Activated CD8-positive, alpha-beta memory T cell treated with anti-CD3 and anti-CD28 coated beads for 48 hours (primary cell): Measurements from ENCODE around the gene ZXDC.

Source experiments
- DNase-seq, 3 experiments: peaks; one replicate each; pipeline ENCODE4 v3.0.0-alpha.2; 2020; ENCODE audit warnings: low read depth in 2 of 3, low spot score in 2 of 3

ZXDC gene

GRCh38 chr3:126475413-126476114, at the start of gene ZXDC:
Gene ZXDC (minus strand): TSS chr3:126475891. CDS start chr3:126475865, 26 bp downstream.
- DNase-seq: peak; percentile 64 to 89 (median 80)

GRCh38 chr3:126525091-126525852, 49.6 kb upstream of the ZXDC start:
- no peak for DNase-seq

DNA sequence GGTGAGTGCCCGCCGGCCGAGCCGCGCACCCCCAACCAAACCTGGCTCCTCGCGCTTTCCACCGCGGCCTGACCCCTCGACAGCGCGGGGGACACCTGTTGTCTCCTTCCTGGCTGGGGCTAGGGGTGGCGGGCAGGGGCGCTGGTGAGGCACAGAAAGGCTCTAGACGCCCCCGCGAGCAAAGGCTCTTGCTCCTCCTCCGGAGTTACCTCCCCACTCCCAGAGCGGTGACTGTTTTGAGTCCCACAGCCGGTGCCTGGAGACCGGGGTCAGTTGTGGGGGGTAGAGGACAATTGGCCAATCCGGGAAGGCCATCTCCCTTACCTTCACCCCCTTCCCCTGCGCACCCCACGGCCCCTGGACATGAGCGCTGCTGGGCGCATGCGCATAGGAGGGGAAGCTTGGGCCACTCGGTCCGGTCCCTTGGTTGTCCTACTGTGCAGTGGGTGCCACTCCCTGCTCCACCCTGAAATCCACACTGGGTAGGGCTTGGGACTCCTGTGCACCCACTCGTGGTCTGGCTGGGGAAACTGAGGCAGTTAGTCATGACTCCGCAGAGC, 48.8 kb upstream of the ZXDC start:
- DNase-seq: no peak

DNA sequence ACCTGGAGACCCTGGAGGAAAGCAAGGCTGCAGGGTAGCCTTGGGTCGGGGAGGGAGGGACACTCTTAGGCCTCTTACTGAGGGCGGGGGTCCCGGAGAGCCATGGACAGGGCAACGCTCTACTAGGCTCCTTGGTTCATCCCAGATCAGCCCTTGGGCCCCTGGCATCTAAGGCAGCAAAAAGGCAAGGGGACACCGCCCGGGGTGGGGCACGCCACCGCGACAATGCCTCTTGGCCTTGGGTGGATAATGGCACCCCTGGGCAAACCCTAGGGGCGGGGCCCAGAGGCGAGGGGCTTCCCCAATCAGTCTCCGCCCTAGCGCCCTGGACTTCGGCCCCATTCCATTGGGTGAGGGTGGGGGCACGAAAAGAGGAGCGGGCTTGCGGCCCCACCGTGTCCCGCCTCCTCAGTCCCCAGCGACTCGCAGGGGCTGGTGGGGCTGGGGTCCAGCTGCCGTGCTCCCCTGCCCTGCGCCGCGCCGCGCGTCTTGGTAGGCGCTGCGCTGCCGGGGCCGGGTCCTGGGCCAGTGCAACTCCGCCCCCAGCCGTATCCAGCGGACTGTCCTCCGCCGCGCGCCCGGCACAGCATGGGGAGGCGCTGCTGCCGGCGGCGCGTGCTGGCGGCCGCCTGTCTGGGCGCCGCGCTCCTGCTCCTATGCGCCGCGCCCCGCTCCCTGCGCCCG, 48.2 kb upstream of the ZXDC start, which contains the start of gene CHST13:
Gene CHST13 (plus strand): TSS at position 411 of the 684 bp plus-strand sequence. CDS start 178 bp downstream, at position 589.
- DNase-seq: no peak

DNA sequence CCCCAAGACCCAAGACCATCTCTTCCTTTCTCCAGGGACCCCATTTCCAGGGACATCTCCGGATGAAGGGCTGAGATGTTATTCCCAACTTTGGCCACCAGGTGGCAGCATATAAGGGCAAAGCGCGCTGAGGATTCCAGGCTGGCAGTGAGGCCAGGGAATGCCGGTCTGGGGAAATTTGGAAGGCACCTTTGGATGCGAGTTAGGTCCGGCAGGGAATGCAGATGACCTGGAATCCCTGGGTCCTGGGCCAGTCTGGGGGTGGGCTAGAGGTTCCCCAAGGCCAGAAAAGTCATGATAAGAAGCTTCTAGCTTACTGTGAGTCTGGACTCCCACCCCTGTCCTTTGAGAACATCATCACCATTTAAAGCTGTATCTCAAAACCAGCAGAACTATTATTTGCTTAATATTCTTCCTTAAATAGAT, 46.7 kb upstream of the ZXDC start:
- DNase-seq: peak; percentile 10 to 31 (median 10)

- no peak for DNase-seq
Observed at GRCh38 chr3:126521122-126521891, 45.6 kb upstream of the ZXDC start.

DNA sequence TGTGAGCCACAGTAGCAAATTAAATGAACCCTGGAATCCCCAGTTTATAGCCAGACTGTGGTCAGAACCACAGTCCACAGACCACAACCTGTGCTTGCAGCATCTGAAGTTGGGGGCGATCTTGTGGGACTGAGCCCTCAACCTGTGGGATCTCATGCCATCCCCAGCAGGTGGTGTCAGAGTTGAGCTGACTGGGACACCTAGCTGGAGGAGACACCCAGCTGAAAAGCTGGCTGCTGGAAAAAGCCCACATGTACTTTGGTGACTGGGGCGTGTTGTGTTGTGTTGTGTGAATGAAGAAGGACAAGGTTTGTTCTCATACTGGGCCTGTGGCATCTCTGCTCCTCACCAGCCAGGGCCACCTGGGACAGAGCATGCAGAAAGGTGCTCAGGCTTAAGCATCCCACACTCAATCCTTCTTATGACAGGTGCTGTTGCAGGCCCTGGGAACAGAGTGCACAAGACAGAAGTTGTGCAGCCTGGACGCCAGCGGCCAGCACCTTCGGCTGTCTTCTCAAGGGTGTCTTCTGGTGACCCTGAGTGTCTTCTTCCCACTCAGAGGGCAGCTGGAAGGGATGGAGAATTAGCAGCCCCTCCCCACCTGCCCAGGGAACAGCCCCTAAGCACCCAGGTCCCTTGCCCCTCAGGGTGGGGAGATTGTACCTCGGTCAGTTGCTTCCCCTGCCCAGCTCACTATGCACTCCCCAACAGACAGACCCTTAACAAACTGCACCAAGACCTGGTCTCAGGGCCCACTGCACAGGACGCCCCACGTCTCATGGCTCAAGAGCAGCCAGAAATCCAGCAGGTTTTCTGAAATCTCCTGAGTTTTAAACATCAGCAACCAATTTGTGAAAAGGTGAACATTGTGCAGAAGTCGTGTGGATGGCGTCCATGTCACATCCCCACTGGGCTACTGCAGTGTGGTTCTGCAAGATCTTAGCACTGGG, 44.1 kb upstream of the ZXDC start:
- DNase-seq: no peak

GRCh38 chr3:126518779-126519177, 43.1 kb upstream of the ZXDC start:
- no peak for DNase-seq

GRCh38 chr3:126517986-126518778, 42.5 kb upstream of the ZXDC start:
- no peak for DNase-seq

GRCh38 chr3:126517291-126517951, 41.7 kb upstream of the ZXDC start, which contains the start of gene UROC1:
Gene UROC1 (minus strand): TSS chr3:126517773. CDS start chr3:126517719, 54 bp downstream.
- DNase-seq: no peak

GRCh38 chr3:126516936-126517290, 41.2 kb upstream of the ZXDC start:
- DNase-seq: no peak

- no peak for DNase-seq
Observed at GRCh38 chr3:126516152-126516935, 40.7 kb upstream of the ZXDC start.

DNA sequence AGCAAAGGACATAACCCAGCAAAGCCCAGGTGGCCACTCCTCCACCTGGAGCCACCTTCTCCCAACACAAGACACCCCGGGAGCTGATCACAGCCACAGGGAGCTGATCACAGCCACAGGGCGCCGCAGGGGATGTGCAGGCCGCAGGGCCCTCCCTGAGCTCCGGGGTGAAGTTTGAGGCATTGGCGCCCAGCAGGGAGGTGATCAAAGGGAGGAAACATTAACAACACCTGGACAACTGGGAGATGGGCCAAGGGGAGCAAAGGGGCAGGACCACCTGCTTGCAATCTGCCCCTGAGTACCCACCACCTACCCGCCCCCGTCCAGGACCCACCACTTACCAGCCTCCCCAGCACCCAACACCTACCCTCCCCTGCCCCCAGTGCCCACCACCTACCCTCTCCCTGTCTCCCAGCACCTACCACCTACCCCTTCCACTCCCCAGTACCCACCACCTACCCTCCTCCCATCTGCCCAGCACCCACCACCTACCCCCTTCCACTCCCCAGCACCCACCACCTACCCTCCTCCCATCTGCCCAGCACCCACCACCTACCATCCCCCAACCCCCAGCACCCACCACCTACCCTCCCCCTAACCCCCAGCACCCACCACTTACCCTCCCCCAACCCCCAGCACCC, 39.5 kb upstream of the ZXDC start:
- no peak for DNase-seq

GRCh38 chr3:126514161-126514560, 38.5 kb upstream of the ZXDC start:
- no peak for DNase-seq

GRCh38 chr3:126512916-126513650, 37.4 kb upstream of the ZXDC start:
- DNase-seq: no peak

DNA sequence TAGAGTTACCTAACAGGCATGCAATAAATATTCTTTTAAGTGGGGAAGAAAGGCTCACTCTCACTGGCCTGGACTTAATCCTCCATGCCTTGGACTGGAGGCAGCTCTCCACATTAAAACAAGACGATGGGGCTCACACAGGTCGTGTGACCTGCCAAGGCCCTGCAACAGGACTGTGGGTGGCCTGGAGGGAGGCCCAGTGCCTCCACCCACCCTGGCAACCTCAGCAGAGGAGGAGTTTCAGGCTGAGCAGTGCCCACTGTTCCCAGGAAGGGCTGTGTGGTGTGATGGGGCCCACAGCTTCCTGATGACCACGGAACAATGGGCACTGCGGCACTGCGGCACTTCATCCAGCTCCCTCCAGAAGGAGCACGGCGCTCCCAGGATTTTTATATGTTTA, 36.3 kb upstream of the ZXDC start:
- no peak for DNase-seq
